Measurements from ENCODE around the gene DPYSL4.

Gene DPYSL4

GRCh38 chr10:132225849-132226205, 39.1 kb downstream of the DPYSL4 start:
- Histone ChIP-seq H3K4me1 (ENCODE audit: control insufficient read depth in 1 of 2, insufficient read depth in 1 of 2, low read depth in 1 of 2, low read length in 1 of 2) (peaks cover 8 to 17% of the 10 kb centered on the region in 2 experiments), H3K4me3 (ENCODE audit: low read depth in 1 of 2, low read length in 1 of 2) (no peak overlapping the region), H3K9me3 (no peaks in the 10 kb centered on the region), H3K36me3 (peaks cover 13% of the 10 kb centered on the region), H3K27ac (no peak overlapping the region), H3K27me3 (peaks cover 4% of the 10 kb centered on the region)
- TF ChIP-seq, protein P1, sequence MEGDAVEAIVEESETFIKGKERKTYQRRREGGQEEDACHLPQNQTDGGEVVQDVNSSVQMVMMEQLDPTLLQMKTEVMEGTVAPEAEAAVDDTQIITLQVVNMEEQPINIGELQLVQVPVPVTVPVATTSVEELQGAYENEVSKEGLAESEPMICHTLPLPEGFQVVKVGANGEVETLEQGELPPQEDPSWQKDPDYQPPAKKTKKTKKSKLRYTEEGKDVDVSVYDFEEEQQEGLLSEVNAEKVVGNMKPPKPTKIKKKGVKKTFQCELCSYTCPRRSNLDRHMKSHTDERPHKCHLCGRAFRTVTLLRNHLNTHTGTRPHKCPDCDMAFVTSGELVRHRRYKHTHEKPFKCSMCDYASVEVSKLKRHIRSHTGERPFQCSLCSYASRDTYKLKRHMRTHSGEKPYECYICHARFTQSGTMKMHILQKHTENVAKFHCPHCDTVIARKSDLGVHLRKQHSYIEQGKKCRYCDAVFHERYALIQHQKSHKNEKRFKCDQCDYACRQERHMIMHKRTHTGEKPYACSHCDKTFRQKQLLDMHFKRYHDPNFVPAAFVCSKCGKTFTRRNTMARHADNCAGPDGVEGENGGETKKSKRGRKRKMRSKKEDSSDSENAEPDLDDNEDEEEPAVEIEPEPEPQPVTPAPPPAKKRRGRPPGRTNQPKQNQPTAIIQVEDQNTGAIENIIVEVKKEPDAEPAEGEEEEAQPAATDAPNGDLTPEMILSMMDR (IDR thresholded peaks at IDR 0.05): no peak

DNA sequence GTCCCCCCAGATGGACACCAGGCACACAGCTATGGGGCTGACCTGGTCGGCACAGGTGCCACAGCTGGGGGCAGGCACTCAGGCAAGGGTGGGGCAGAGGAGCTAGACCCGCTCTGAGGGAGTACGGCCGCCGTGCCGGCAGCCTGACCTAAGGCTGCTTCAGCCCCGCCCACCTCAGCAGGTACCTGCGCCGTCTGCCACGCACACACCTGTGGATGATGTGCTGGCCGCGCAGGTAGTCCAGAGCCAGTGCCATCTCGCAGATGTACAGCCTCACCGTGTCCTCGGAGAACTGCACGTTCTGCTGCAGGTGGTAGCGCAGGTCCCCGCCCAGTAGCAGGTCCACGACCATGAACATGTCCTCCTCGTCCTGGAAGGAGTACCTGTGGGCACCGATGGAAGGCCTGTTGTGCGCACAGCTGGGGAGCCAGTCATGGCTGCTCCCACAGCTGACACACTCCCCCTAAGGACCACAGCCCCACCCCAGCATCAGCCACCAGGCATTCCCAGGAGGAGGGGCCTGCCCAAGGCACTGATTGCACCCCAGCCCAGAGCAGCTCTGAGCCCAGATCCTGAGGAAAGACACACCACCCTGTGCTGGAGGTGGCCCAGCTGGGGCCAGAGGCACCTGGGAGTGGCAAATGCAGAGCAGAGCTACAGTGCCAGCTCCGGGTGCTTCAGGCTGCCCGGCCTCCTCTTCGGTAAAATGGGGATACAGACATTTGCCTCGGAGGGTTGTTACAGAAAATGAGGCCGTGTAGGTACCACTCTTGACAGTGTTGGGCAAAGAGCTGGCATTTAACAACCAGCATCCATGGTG, 40.0 kb downstream of the DPYSL4 start:
- no peak overlapping the region for H3K4me3 ChIP-seq (ENCODE audit: low read depth in 1 of 2, low read length in 1 of 2)
- peaks cover 13% of the 10 kb centered on the region for H3K27me3 ChIP-seq
- H3K9me3 ChIP-seq: no peaks in the 10 kb centered on the region
- H3K4me1 ChIP-seq (ENCODE audit: control insufficient read depth in 1 of 2, insufficient read depth in 1 of 2, low read depth in 1 of 2, low read length in 1 of 2): peaks cover 16 to 27% of the 10 kb centered on the region in 2 experiments
- no peak overlapping the region for H3K27ac ChIP-seq
- TF ChIP-seq, protein P1 (IDR thresholded peaks at IDR 0.05): no peak
- H3K36me3 ChIP-seq: peaks cover 13% of the 10 kb centered on the region

- H3K4me1 ChIP-seq (ENCODE audit: control insufficient read depth in 1 of 2, insufficient read depth in 1 of 2, low read depth in 1 of 2, low read length in 1 of 2): peaks cover 27 to 38% of the 10 kb centered on the region in 2 experiments
- peaks cover 14% of the 10 kb centered on the region for H3K27me3 ChIP-seq
- no peak overlapping the region for H3K27ac ChIP-seq
- H3K9me3 ChIP-seq: no peaks in the 10 kb centered on the region
- TF ChIP-seq, protein P1 (IDR thresholded peaks at IDR 0.05): no peak
- H3K4me3 ChIP-seq (ENCODE audit: low read depth in 1 of 2, low read length in 1 of 2): no peak overlapping the region
- H3K36me3 ChIP-seq: peaks cover 11% of the 10 kb centered on the region
Observed at GRCh38 chr10:132227851-132228390, 41.2 kb downstream of the DPYSL4 start.

- Histone ChIP-seq H3K4me3 (ENCODE audit: low read depth in 1 of 2, low read length in 1 of 2) (no peak overlapping the region), H3K36me3 (peaks cover 11% of the 10 kb centered on the region), H3K9me3 (no peaks in the 10 kb centered on the region), H3K27ac (no peak overlapping the region), H3K4me1 (ENCODE audit: control insufficient read depth in 1 of 2, insufficient read depth in 1 of 2, low read depth in 1 of 2, low read length in 1 of 2) (peaks cover 31 to 45% of the 10 kb centered on the region in 2 experiments), H3K27me3 (peaks cover 19% of the 10 kb centered on the region)
- TF ChIP-seq, protein P1 (IDR thresholded peaks at IDR 0.05): no peak
Observed at GRCh38 chr10:132228616-132229015, 41.9 kb downstream of the DPYSL4 start.

DNA sequence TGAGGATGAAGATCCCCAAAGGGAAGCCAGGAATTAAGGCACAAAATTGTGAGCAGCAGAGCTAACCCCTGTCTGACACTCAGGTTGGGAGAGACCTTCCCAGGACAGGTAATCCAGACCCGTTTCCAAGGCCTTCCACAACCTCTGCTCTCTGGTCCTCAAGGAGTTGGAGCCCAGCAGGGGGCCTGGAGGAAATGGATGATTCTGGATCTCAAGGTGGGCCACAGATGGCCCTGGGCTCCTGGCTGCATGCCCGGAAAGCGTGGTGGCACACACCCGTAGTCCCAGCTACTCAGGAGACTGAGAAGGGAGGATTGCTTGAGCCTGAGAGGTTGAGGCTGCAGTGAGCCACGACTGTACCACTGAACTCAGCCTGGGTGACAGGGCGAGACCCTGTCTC, 42.3 kb downstream of the DPYSL4 start:
- peaks cover 24% of the 10 kb centered on the region for H3K27me3 ChIP-seq
- peaks cover 31 to 49% of the 10 kb centered on the region in 2 experiments for H3K4me1 ChIP-seq (ENCODE audit: control insufficient read depth in 1 of 2, insufficient read depth in 1 of 2, low read depth in 1 of 2, low read length in 1 of 2)
- no peak overlapping the region for H3K27ac ChIP-seq
- H3K36me3 ChIP-seq: peaks cover 7% of the 10 kb centered on the region
- H3K4me3 ChIP-seq (ENCODE audit: low read depth in 1 of 2, low read length in 1 of 2): no peak overlapping the region
- H3K9me3 ChIP-seq: no peaks in the 10 kb centered on the region
- TF ChIP-seq, protein P1 (IDR thresholded peaks at IDR 0.05): no peak

Data from neutrophil (primary cell).